Measurements from ENCODE around the gene CUL4B.

Gene CUL4B

DNA sequence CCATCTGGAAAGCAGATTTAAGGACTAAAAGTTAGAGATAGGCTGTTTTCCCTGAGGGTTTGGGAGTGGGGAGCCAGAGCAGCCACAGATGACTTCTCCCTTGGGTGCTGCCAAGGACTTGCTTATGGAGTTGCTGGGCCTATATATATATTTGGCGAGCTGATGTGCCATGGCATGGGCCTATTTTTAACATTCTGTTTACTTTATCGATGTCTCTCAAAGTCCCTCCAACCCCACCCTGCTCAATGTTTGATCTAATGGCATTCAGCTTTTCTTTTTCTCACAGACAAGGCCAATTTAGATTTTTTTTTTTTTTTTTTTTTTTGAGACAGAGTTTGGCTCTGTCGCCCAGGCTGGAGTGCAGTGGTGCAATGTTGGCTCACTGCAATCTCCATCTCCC lies 6.1 kb upstream of the CUL4B start:
- peak overlapping the region; percentile 11 for H3K27ac ChIP-seq
- H3K36me3 ChIP-seq (ENCODE audit: control insufficient read depth, insufficient read depth, low read length), result no peaks in the 10 kb centered on the region
- no peak overlapping the region for H3K9ac ChIP-seq
- no peaks in the 10 kb centered on the region for H3K9me3 ChIP-seq (ENCODE audit: control insufficient read depth, low read length)
- H2AFZ ChIP-seq, result no peak overlapping the region
- no peak overlapping the region for H3K4me3 ChIP-seq (ENCODE audit: low read depth, low read length)
- TF ChIP-seq, protein P1, sequence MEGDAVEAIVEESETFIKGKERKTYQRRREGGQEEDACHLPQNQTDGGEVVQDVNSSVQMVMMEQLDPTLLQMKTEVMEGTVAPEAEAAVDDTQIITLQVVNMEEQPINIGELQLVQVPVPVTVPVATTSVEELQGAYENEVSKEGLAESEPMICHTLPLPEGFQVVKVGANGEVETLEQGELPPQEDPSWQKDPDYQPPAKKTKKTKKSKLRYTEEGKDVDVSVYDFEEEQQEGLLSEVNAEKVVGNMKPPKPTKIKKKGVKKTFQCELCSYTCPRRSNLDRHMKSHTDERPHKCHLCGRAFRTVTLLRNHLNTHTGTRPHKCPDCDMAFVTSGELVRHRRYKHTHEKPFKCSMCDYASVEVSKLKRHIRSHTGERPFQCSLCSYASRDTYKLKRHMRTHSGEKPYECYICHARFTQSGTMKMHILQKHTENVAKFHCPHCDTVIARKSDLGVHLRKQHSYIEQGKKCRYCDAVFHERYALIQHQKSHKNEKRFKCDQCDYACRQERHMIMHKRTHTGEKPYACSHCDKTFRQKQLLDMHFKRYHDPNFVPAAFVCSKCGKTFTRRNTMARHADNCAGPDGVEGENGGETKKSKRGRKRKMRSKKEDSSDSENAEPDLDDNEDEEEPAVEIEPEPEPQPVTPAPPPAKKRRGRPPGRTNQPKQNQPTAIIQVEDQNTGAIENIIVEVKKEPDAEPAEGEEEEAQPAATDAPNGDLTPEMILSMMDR (IDR thresholded peaks at IDR 0.05), result no peak
- no peaks in the 10 kb centered on the region for H3K27me3 ChIP-seq (ENCODE audit: control insufficient read depth, insufficient read depth, low read length)
- H3K4me2 ChIP-seq (ENCODE audit: low read length), result no peak overlapping the region
- H3K79me2 ChIP-seq, result no peaks in the 10 kb centered on the region
- H3K4me1 ChIP-seq, result no peaks in the 10 kb centered on the region

DNA sequence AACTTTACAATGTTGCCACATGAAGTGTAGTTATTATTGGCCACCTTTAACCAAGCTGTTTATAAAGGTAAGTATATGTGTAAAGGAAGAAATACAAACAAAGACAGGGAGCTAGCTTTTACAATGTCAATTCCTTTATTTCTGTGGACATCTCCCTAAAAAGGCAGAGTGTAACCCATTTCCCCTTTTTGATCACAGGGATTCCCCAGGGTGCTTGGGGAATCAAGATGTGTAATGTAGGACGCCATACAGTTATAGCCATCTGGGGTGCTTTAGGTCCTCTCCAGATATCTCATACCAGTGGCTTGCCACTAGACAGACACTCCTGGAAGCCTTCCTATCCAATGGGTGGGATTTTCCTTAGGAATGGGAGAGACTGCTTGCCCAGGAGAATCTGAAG lies 4.2 kb upstream of the CUL4B start:
- H3K36me3 ChIP-seq (ENCODE audit: control insufficient read depth, insufficient read depth, low read length), result no peaks in the 10 kb centered on the region
- no peak overlapping the region for H3K27ac ChIP-seq
- no peaks in the 10 kb centered on the region for H3K9me3 ChIP-seq (ENCODE audit: control insufficient read depth, low read length)
- H3K4me3 ChIP-seq (ENCODE audit: low read depth, low read length), result no peak overlapping the region
- H3K79me2 ChIP-seq, result no peaks in the 10 kb centered on the region
- H3K4me2 ChIP-seq (ENCODE audit: low read length), result no peak overlapping the region
- TF ChIP-seq, protein P1 (IDR thresholded peaks at IDR 0.05), result no peak
- H3K27me3 ChIP-seq (ENCODE audit: control insufficient read depth, insufficient read depth, low read length), result no peaks in the 10 kb centered on the region
- no peak overlapping the region for H3K9ac ChIP-seq
- H3K4me1 ChIP-seq, result no peaks in the 10 kb centered on the region
- no peak overlapping the region for H2AFZ ChIP-seq

DNA sequence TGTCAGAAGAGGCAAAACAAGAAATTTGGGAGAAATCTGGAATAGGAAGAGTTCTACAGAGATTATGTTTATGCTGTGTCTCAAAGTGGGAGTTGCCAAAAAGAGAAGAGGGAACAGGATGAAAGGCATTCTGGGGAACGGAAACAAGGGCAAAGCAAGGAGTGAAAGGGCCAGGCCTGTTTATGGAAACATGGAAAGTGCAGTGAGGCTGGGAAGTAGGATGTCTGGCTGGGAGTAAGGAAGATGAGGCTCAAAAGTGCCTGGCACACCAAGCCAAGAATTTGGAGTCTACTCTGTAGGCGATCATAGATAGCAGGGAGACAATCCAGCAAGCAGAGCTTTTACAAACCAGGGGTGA lies 1.8 kb upstream of the CUL4B start:
- H3K79me2 ChIP-seq, result no peaks in the 10 kb centered on the region
- H3K4me2 ChIP-seq (ENCODE audit: low read length), result no peak overlapping the region

DNA sequence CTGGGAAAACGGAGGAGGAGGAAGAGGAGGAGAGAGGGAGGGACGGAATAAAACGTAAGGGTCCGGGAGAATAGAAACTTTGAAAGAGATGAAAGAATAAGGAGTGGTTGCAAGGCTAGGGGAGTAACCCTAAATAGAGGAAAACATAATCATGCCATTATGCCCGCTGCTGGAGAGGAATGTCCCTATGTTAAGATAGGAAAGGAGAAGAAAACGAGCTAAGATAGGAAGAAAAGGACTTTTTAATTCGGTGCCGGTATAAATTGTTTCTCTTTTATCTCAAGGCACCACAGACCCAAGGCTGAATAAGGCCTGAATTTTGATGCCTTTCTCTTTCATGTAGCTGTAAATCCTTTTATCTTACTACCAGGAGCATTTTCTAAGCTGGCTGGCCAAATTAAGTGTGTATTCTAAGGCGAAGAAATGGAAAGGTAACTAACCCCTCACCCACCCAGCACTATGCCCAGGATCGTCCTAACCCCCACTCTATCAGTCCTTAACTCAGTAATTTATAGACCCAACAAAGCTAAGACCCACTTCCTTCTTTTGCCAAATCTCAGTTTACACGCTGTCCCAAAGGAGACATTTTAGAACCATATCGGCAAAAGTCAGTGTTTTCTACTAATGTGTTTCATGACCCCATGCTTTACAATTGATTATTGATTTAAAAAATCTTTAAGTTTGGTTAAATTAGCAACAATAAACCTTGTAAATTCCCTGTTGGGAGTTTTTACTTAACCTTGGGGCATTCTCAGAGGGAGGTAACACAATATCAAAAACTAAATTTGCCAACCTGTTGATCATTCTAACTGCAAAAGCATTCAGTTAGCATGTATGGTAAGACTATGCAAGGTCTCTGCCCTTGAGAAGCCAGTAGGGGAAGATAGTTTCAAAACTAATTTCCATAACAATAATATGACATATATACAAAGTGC lies 1.1 kb upstream of the CUL4B start:
- Histone ChIP-seq H3K4me3 (ENCODE audit: low read depth, low read length) (peak overlapping the region; percentile 67), H3K9ac (no peak overlapping the region), H2AFZ (peak overlapping the region; percentile 66), H3K4me2 (ENCODE audit: low read length) (peak overlapping the region; percentile 62), H3K27me3 (ENCODE audit: control insufficient read depth, insufficient read depth, low read length) (no peaks in the 10 kb centered on the region), H3K79me2 (peaks cover 3% of the 10 kb centered on the region), H3K36me3 (ENCODE audit: control insufficient read depth, insufficient read depth, low read length) (no peaks in the 10 kb centered on the region), H3K4me1 (peaks cover 5% of the 10 kb centered on the region), H3K9me3 (ENCODE audit: control insufficient read depth, low read length) (no peaks in the 10 kb centered on the region), H3K27ac (peak overlapping the region; percentile 99)
- TF ChIP-seq, protein P1 (IDR thresholded peaks at IDR 0.05), result no peak

More for the DNA sequence above, 1.8 kb upstream of the CUL4B start:
- Histone ChIP-seq H3K4me3 (ENCODE audit: low read depth, low read length) (no peak overlapping the region), H3K4me1 (peaks cover 3% of the 10 kb centered on the region), H3K27ac (peak overlapping the region; percentile 99), H3K9ac (no peak overlapping the region), H3K36me3 (ENCODE audit: control insufficient read depth, insufficient read depth, low read length) (no peaks in the 10 kb centered on the region), H2AFZ (peak overlapping the region; percentile 38), H3K27me3 (ENCODE audit: control insufficient read depth, insufficient read depth, low read length) (no peaks in the 10 kb centered on the region), H3K9me3 (ENCODE audit: control insufficient read depth, low read length) (no peaks in the 10 kb centered on the region)
- TF ChIP-seq, protein P1 (IDR thresholded peaks at IDR 0.05), result no peak

Measured in parathyroid adenoma (tissue), 2 donors.